HS-27A (cell line): ENCODE results near the gene TMEM167B.
"Not testable (repeated sequence)": the region's sequence is repeated elsewhere in the genome, so short reads cannot be mapped to it uniquely, and the experiment has no call there.

Source experiments
- DNase-seq: peaks from one replicate; pipeline ENCODE4 v3.0.0-alpha.2; 2012; ENCODE audit warnings: low read depth, missing footprints

The TMEM167B gene

GRCh38 chr1:109113590-109114341, 23.2 kb downstream of the TMEM167B start, which contains the start of gene ELAPOR1:
Gene ELAPOR1 (plus strand): TSS chr1:109114115. CDS start chr1:109114184, 69 bp downstream.
- DNase-seq = no peak

GRCh38 chr1:109114342-109114674, 23.7 kb downstream of the TMEM167B start:
- DNase-seq = no peak

- DNase-seq = no peak
Observed at GRCh38 chr1:109115685-109116084, 25.1 kb downstream of the TMEM167B start.

GRCh38 chr1:109116286-109116685, 25.7 kb downstream of the TMEM167B start:
- no peak for DNase-seq

- DNase-seq = no peak
Observed at GRCh38 chr1:109118089-109118488, 27.5 kb downstream of the TMEM167B start.

- no peak for DNase-seq
Observed at GRCh38 chr1:109120356-109120755, 29.8 kb downstream of the TMEM167B start.

- no peak for DNase-seq
Observed at GRCh38 chr1:109131059-109131458, 40.5 kb downstream of the TMEM167B start.

- no peak for DNase-seq
Observed at GRCh38 chr1:109131800-109132199, 41.2 kb downstream of the TMEM167B start.

GRCh38 chr1:109133002-109133706, 42.6 kb downstream of the TMEM167B start:
- no peak for DNase-seq

GRCh38 chr1:109133815-109134214, 43.3 kb downstream of the TMEM167B start:
- DNase-seq = no peak

GRCh38 chr1:109134423-109134822, 43.9 kb downstream of the TMEM167B start:
- DNase-seq = no peak

GRCh38 chr1:109135940-109136339, 45.4 kb downstream of the TMEM167B start:
- DNase-seq = no peak

GRCh38 chr1:109136766-109137165, 46.2 kb downstream of the TMEM167B start:
- DNase-seq = no peak

- no peak for DNase-seq
Observed at GRCh38 chr1:109137958-109138357, 47.4 kb downstream of the TMEM167B start.

GRCh38 chr1:109138358-109138757, 47.8 kb downstream of the TMEM167B start:
- DNase-seq = no peak

- no peak for DNase-seq
Observed at GRCh38 chr1:109140392-109140791, 49.8 kb downstream of the TMEM167B start.

GRCh38 chr1:109142260-109142659, 51.7 kb downstream of the TMEM167B start:
- no peak for DNase-seq

- not testable (repeated sequence) for DNase-seq
Observed at GRCh38 chr1:109142725-109143124, 52.2 kb downstream of the TMEM167B start.
